Kidney (tissue), 14 donors: ENCODE measurements around the gene SCFD2. TPM values are rescaled to one million over a fixed set of nuclear protein-coding genes. Genes with fewer than 3 reads are reported as not detected.
"Not testable (repeated sequence)": the region's sequence is repeated elsewhere in the genome, so short reads cannot be mapped to it uniquely, and the experiment has no call there.

Experiments used
- DNase-seq, 5 donors: peaks; one replicate each; pipeline ENCODE4 v3.0.0-alpha.2; 2013 to 2020
- FAIRE-seq: peaks from 2 replicates; lab custom pipeline; 2012; peaks lifted over from hg19 to GRCh38; lab: Jason Lieb, UNC
- H3K27ac ChIP-seq, 2 donors: one replicate each; pipeline ENCODE4 v1.7.0; 2013; ENCODE audit warnings: low read depth in 2 of 2, low read length in 2 of 2, inconsistent platforms in 1 of 2
- H3K27me3 ChIP-seq: one replicate; pipeline ENCODE4 v1.7.1; 2013; ENCODE audit warnings: low read length, inconsistent platforms; ENCODE audit not compliant: control insufficient read depth, insufficient read depth
- H3K36me3 ChIP-seq, 3 donors: one replicate each; pipeline versions ENCODE4 v1.7.0 to v1.7.1; 2013; ENCODE audit warnings: low read length in 3 of 3, control low read depth in 1 of 3, inconsistent platforms in 1 of 3; ENCODE audit not compliant: insufficient read depth in 3 of 3, control insufficient read depth in 2 of 3
- H3K4me1 ChIP-seq, 3 donors: one replicate each; pipeline versions ENCODE4 v1.7.0 to v1.7.1; 2013; ENCODE audit warnings: low read length in 3 of 3, inconsistent platforms in 1 of 3, low read depth in 1 of 3; ENCODE audit not compliant: control insufficient read depth in 2 of 3, insufficient read depth in 2 of 3
- H3K4me3 ChIP-seq, 3 donors: one replicate each; pipeline versions ENCODE4 v1.7.0 to v1.8.1; 2013; ENCODE audit warnings: low read length in 3 of 3, control low read depth in 1 of 3, inconsistent platforms in 1 of 3
- H3K9ac ChIP-seq, 3 donors: one replicate each; pipeline versions ENCODE4 v1.7.0 to v1.7.1; 2013; ENCODE audit warnings: low read length in 3 of 3, control low read depth in 1 of 3, inconsistent platforms in 1 of 3
- H3K9me3 ChIP-seq, 3 donors: one replicate each; pipeline versions ENCODE4 v1.7.0 to v1.7.1; 2013; ENCODE audit warnings: low read length in 3 of 3, control low read depth in 1 of 3, inconsistent platforms in 1 of 3; ENCODE audit not compliant: control insufficient read depth in 2 of 3, insufficient read depth in 1 of 3
- intact Hi-C: fragments of 100-400 bp; cut with DNase I; formaldehyde crosslinking; loops from one replicate; pipeline ENCODE4 v1.11.1; 2022
- polyA plus RNA-seq: library from polyadenylated mRNA; stranded (reverse); fragments of 350-450 nt; fragmentation: Illumina TruSeq; extraction: RNeasy Lipid Tissue Mini Kit (QIAGEN cat#74804); gene quantifications from one replicate; pipeline ENCODE4 v1.2.3, GENCODE V29; 2014; ENCODE audit warnings: low read depth, low replicate concordance; ENCODE audit not compliant: insufficient read depth
- total RNA-seq: library from RNA; stranded (reverse); fragmentation: NEBNext Ultra II Directional; extraction: Animal tissue kit (Norgen Biotek cat#: 25700); gene quantifications from one replicate; pipeline ENCODE4 v1.2.1, GENCODE V29; 2021
- TF ChIP-seq, protein P1 (sequence below): IDR thresholded peaks from 3 replicates; pipeline ENCODE4 v1.5.1; 2012; ENCODE audit warnings: mild to moderate bottlenecking, moderate library complexity, borderline replicate concordance; ENCODE audit not compliant: insufficient read depth; ENCODE audit errors: extremely low read depth
- donor health status: control.
- donor health status: control.
- donor health status: control.
- donor health status: control.
- donor health status: control.
- donor health status: DM: yes; HTN: yes; CAD: no.
- donor health status: Normal renal cell carcinoma (clear cell type).

The SCFD2 gene
- total and polyA plus RNA-seq, 2 donors from 2014 or later = 6.1 to 20.8 TPM

DNA sequence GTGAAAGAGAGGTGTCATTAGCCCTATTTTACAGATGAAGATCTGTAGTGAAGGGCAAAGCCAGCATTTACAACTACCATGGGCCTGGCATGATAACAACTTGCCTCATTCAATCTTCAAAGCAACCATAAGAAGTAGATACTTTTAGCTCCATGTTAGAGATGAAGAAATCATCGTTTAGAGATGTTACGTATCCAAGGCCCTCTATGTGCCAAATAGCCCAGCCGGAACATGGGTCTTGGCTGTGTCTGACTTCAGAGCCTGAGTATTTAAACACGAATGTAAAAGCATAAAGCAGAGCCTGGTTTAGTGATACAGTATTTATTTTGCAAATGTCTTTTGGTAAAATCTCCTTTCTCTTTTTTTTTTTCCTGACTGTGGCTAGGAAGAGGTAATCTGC, 306.6 kb downstream of the SCFD2 start:
- Histone ChIP-seq H3K27ac (no peak overlapping the region), H3K36me3 (no peaks in the 10 kb centered on the region), H3K9ac (no peak overlapping the region), H3K4me1 (no peaks in the 10 kb centered on the region), H3K27me3 (no peaks in the 10 kb centered on the region), H3K9me3 (no peaks in the 10 kb centered on the region), H3K4me3 (no peak overlapping the region)
- intact Hi-C loops = no loop called here
- DNase-seq (no peak), FAIRE-seq (no peak)
- TF ChIP-seq, protein P1, sequence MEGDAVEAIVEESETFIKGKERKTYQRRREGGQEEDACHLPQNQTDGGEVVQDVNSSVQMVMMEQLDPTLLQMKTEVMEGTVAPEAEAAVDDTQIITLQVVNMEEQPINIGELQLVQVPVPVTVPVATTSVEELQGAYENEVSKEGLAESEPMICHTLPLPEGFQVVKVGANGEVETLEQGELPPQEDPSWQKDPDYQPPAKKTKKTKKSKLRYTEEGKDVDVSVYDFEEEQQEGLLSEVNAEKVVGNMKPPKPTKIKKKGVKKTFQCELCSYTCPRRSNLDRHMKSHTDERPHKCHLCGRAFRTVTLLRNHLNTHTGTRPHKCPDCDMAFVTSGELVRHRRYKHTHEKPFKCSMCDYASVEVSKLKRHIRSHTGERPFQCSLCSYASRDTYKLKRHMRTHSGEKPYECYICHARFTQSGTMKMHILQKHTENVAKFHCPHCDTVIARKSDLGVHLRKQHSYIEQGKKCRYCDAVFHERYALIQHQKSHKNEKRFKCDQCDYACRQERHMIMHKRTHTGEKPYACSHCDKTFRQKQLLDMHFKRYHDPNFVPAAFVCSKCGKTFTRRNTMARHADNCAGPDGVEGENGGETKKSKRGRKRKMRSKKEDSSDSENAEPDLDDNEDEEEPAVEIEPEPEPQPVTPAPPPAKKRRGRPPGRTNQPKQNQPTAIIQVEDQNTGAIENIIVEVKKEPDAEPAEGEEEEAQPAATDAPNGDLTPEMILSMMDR = no peak

DNA sequence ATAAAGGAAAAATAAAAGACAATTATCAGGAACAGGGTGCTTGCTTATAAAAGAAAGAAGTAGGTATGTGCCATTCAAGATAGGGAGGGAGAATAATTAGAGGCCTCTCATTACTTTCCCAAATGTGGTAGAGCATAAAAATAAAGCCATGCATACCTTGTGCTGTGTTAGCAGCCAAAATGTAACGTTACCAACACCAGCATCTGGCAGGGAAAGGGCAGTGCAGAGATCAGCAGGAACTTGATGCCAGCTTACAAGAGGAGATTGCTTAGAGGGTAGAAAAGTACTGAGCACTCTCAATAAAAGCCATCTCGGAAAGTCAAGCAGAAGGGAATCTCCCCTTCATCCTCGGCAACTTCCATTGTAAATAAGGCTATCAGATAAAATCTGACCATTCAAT, 308.2 kb downstream of the SCFD2 start:
- FAIRE-seq (no peak), DNase-seq (no peak)
- intact Hi-C loops = no loop called here
- TF ChIP-seq, protein P1 = no peak
- Histone ChIP-seq H3K27ac (no peak overlapping the region), H3K9ac (no peak overlapping the region), H3K27me3 (no peaks in the 10 kb centered on the region), H3K9me3 (no peaks in the 10 kb centered on the region), H3K36me3 (no peaks in the 10 kb centered on the region), H3K4me3 (no peak overlapping the region), H3K4me1 (no peaks in the 10 kb centered on the region)

DNA sequence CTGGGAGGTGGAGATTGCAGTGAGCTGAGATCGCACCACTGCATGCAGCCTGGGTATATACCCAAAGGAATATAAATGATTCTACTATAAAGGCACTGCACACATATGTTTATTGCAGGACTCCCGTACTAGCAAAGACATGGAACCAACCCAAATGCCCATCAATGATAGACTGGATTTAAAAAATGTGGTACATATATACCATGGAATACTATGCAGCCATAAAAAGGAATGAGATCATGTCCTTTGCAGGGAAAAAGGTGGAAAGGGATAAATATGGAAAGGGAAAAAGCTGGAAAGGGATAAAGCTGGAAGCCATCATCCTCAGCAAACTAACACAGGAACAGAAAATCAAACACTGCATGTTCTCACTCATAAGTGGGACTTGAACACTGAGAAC, 308.8 kb downstream of the SCFD2 start:
- intact Hi-C loops, DNase-seq, H3K27ac ChIP-seq, FAIRE-seq, H3K4me3 ChIP-seq, H3K4me1 ChIP-seq, H3K27me3 ChIP-seq, H3K9me3 ChIP-seq, H3K36me3 ChIP-seq, H3K9ac ChIP-seq: not testable (repeated sequence)

DNA sequence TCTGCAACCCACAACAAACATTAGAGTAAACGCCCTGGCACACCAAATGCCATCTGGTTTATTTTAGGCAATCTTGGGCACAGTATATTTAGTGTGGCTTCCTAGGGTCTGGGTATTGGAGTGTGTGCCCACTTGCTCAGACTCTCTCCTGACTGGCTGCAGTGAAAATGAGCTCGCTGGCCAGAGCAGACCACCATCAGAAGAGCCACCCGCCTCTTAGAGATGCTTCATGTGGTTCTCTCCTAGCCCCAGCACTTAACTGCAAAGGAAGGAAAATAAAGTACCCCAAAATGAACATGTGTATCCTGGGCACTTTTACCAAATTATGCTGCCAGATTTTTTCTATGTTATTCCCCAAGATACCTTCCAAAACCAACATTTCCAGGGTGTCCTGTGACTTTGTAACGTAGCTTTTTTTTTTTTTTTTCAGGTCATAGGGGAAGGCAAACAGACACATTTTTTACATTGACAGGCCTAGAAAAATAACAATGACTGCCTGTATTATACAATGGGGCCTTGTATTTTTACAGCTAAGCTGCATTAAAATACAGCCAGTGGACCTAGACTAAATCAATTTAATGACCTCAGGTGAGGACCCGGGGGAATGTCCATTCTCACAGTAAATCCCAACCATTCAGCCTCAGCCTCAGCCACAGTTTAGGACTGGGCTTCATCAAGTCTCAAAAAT, 310.0 kb downstream of the SCFD2 start:
- H3K4me3 ChIP-seq = no peak overlapping the region
- intact Hi-C loops = no loop called here
- no peaks in the 10 kb centered on the region for H3K36me3 ChIP-seq
- FAIRE-seq = no peak
- DNase-seq = peak in 2 of 5 donors; percentile 12 to 47
- no peak overlapping the region for H3K9ac ChIP-seq
- H3K9me3 ChIP-seq = no peaks in the 10 kb centered on the region
- TF ChIP-seq, protein P1 = no peak
- no peaks in the 10 kb centered on the region for H3K4me1 ChIP-seq
- H3K27me3 ChIP-seq = no peaks in the 10 kb centered on the region
- no peak overlapping the region for H3K27ac ChIP-seq
